HepG2 (cell line): ENCODE results near the gene NEK9. TPM values are rescaled to one million over a fixed set of nuclear protein-coding genes. Genes with fewer than 3 reads are reported as not detected.

Source experiments
- ATM ChIP-seq: fragments of 450-650 bp; IDR thresholded peaks from 2 replicates; pipeline ENCODE4 v1.7.1; 2017; ENCODE audit warnings: mild to moderate bottlenecking, borderline replicate concordance
- ATRX ChIP-seq: sonication (generic); formaldehyde crosslinking; IDR thresholded peaks from 2 replicates; pipeline ENCODE4 v1.4.0; 2020; ENCODE audit warnings: missing genetic modification reagents, borderline replicate concordance
- BRCA1 ChIP-seq: sonication (generic); formaldehyde crosslinking; IDR thresholded peaks from 2 replicates; pipeline ENCODE4 v1.4.0; 2020; ENCODE audit warnings: missing genetic modification reagents
- HMG20B ChIP-seq: conservative IDR thresholded peaks from 2 replicates; pipeline ENCODE4 v1.6.1; 2016; ENCODE audit warnings: missing genetic modification reagents, missing compliant biosample characterization
- NFE2L2 ChIP-seq: fragments of 150-350 bp; IDR thresholded peaks from 2 replicates; pipeline ENCODE4 v1.6.1; 2014; ENCODE audit warnings: low read length
- PCBP1 ChIP-seq: fragments of 200-400 bp; formaldehyde crosslinking; IDR thresholded peaks from 2 replicates; pipeline ENCODE4 v1.6.1; 2017; ENCODE audit warnings: mild to moderate bottlenecking, low read depth, low read length, borderline replicate concordance
- RCOR2 ChIP-seq: IDR thresholded peaks from 2 replicates; pipeline ENCODE4 v1.6.1; 2016; ENCODE audit warnings: missing biosample characterization, missing genetic modification reagents
- SP140L ChIP-seq: sonication (generic); formaldehyde crosslinking; IDR thresholded peaks from 2 replicates; pipeline ENCODE4 v1.4.0; 2020; ENCODE audit warnings: missing genetic modification reagents, borderline replicate concordance
- TBX3 ChIP-seq: fragments of 450-650 bp; IDR thresholded peaks from 2 replicates; pipeline ENCODE4 v1.6.1; 2017; ENCODE audit warnings: antibody characterized with exemption, mild to moderate bottlenecking, inconsistent platforms, borderline replicate concordance
- ZNF230 ChIP-seq: sonication (generic); formaldehyde crosslinking; IDR thresholded peaks from 2 replicates; pipeline ENCODE4 v1.4.0; 2020; ENCODE audit warnings: mild to moderate bottlenecking, missing genetic modification reagents
- ZNF501 ChIP-seq: sonication (generic); formaldehyde crosslinking; IDR thresholded peaks from 2 replicates; pipeline ENCODE4 v1.5.1; 2020; ENCODE audit warnings: mild to moderate bottlenecking, moderate library complexity, missing genetic modification reagents
- ZNF619 ChIP-seq: sonication (generic); formaldehyde crosslinking; IDR thresholded peaks from 2 replicates; pipeline ENCODE4 v1.4.0; 2020; ENCODE audit warnings: mild to moderate bottlenecking, missing genetic modification reagents
- ZNF850 ChIP-seq: sonication (generic); formaldehyde crosslinking; conservative IDR thresholded peaks from 2 replicates; pipeline ENCODE4 v1.9.0; 2021; ENCODE audit warnings: mild to moderate bottlenecking, missing genetic modification reagents
- polyA plus RNA-seq, 8 experiments: library from polyadenylated mRNA; depleted of rRNA in 3 of 8; stranded (reverse) in 7 of 8; unstranded in 1 of 8; fragments of >200 nt; fragmentation: Illumina TruSeq in 4 of 8; extraction: Trizol in 4 of 8; gene quantifications; 2 replicates each; pipeline versions ENCODE4 v1.2.1 to v1.2.3, GENCODE V29; 2011 to 2016; ENCODE audit warnings: low read depth in 4 of 8, missing spikeins in 1 of 8, mixed read lengths in 1 of 8; ENCODE audit not compliant: insufficient read depth in 1 of 8
- total RNA-seq, 5 experiments: library from RNA; depleted of rRNA; stranded (reverse); fragments of >200 nt; fragmentation: Illumina TruSeq; extraction: Trizol; gene quantifications; 2 replicates each; pipeline ENCODE4 v1.2.3, GENCODE V29; 2016; ENCODE audit warnings: low read depth in 1 of 5
- TF ChIP-seq, protein P1 (sequence below): sonication (generic); formaldehyde crosslinking; IDR thresholded peaks from 2 replicates; pipeline ENCODE4 v1.5.0; 2020; ENCODE audit warnings: mild to moderate bottlenecking, missing genetic modification reagents, borderline replicate concordance
- TF ChIP-seq, protein P2 (sequence below): sonication (generic); formaldehyde crosslinking; IDR thresholded peaks from 2 replicates; pipeline ENCODE4 v1.5.1; 2020; ENCODE audit warnings: missing genetic modification reagents, mild to moderate bottlenecking, borderline replicate concordance
- TF ChIP-seq, protein P3 (sequence below): sonication (generic); formaldehyde crosslinking; IDR thresholded peaks from 2 replicates; pipeline ENCODE4 v1.4.0; 2020; ENCODE audit warnings: missing genetic modification reagents
- TF ChIP-seq, protein P4 (sequence below): IDR thresholded peaks from 2 replicates; pipeline ENCODE4 v1.6.1; 2018; ENCODE audit warnings: missing genetic modification reagents, mild to moderate bottlenecking, missing compliant biosample characterization
- TF ChIP-seq, protein P5 (sequence below): IDR thresholded peaks from 2 replicates; pipeline ENCODE4 v1.6.1; 2016; ENCODE audit warnings: mild to moderate bottlenecking, missing biosample characterization, missing genetic modification reagents

NEK9 gene
- total and polyA plus RNA-seq, 2 of the 13 experiments (the other 11 are each of a cell fraction or from before 2014, with no cell fraction given) = 16.5 to 27.3 TPM

DNA sequence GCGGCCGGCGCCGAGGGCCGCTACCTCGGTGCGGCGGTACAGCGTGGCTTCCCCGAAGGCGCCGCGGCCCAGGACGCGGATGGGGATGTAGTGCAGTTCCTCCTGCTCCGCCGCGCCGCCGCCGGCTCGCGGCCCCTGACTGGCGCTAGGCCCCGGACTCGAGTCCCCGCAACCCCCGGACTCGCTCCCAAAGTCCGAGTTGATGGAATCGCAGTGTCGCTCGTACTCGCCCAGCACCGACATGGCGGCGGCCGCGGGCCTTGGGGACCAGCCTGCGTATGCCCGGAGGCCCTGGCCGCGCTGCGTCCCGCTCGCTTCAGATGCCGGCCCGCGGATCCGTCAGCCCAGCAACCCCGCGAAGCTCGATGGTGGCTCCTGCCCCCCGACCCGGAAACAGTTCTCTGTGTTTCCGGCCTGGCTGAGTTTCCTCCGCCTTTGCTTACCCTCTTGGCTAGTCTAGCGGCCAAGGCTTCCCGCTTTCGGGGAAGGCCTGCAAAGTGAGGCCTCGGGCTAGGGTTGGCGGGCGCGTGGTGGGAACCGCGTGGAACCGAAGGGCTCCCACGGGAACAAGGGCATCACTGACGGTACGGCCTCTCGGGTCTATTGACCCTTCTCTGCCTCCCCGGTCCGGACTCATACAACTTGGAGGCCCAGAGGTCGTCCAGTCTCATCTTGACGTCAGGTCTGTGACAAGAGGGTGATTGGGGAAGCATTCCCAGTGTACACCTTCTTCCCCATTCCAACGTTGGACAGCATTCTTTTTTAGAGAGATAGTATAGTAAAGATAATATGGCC lies at the start of gene NEK9 (continued):
- TF ChIP-seq, protein P1, sequence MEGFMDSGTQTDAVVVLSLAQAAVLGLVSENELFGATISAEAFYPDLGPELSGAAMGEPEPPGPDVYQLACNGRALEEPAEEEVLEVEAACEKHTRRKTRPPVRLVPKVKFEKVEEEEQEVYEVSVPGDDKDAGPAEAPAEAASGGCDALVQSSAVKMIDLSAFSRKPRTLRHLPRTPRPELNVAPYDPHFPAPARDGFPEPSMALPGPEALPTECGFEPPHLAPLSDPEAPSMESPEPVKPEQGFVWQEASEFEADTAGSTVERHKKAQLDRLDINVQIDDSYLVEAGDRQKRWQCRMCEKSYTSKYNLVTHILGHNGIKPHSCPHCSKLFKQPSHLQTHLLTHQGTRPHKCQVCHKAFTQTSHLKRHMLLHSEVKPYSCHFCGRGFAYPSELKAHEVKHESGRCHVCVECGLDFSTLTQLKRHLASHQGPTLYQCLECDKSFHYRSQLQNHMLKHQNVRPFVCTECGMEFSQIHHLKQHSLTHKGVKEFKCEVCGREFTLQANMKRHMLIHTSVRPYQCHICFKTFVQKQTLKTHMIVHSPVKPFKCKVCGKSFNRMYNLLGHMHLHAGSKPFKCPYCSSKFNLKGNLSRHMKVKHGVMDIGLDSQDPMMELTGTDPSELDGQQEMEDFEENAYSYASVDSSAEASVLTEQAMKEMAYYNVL = peak; percentile 82; the same call in 1 of the 2 replicates
- TF ChIP-seq ZNF501 (CRISPR knock-in tag) (peak; percentile 97), ZNF619 (CRISPR knock-in tag) (0 out of 2 replicates have a peak, but pooled peaks have one; percentile 86), PCBP1 (0 out of 2 replicates have a peak, but pooled peaks have one; percentile 39), HMG20B (CRISPR knock-in tag) (peak; percentile 66; the same call in 1 of the 2 replicates), TBX3 (0 out of 2 replicates have a peak, but pooled peaks have one; percentile 18), ATM (no peak), ATRX (CRISPR knock-in tag) (no peak; the same call in 1 of the 2 replicates), RCOR2 (no peak; the same call in 1 of the 2 replicates), ZNF230 (CRISPR knock-in tag) (peak; percentile 81; the same call in 1 of the 2 replicates), ZNF850 (no peak), NFE2L2 (no peak), SP140L (CRISPR knock-in tag) (0 out of 2 replicates have a peak, but pooled peaks have one; percentile 54), BRCA1 (CRISPR knock-in tag) (peak; percentile 82; the same call in 1 of the 2 replicates)
- TF ChIP-seq, protein P2, sequence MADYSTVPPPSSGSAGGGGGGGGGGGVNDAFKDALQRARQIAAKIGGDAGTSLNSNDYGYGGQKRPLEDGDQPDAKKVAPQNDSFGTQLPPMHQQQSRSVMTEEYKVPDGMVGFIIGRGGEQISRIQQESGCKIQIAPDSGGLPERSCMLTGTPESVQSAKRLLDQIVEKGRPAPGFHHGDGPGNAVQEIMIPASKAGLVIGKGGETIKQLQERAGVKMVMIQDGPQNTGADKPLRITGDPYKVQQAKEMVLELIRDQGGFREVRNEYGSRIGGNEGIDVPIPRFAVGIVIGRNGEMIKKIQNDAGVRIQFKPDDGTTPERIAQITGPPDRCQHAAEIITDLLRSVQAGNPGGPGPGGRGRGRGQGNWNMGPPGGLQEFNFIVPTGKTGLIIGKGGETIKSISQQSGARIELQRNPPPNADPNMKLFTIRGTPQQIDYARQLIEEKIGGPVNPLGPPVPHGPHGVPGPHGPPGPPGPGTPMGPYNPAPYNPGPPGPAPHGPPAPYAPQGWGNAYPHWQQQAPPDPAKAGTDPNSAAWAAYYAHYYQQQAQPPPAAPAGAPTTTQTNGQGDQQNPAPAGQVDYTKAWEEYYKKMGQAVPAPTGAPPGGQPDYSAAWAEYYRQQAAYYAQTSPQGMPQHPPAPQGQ = 0 out of 2 replicates have a peak, but pooled peaks have one; percentile 25
- TF ChIP-seq, protein P3, sequence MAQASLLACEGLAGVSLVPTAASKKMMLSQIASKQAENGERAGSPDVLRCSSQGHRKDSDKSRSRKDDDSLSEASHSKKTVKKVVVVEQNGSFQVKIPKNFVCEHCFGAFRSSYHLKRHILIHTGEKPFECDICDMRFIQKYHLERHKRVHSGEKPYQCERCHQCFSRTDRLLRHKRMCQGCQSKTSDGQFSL (CRISPR knock-in tag) = peak; percentile 70; the same call in 1 of the 2 replicates
- TF ChIP-seq, protein P4, sequence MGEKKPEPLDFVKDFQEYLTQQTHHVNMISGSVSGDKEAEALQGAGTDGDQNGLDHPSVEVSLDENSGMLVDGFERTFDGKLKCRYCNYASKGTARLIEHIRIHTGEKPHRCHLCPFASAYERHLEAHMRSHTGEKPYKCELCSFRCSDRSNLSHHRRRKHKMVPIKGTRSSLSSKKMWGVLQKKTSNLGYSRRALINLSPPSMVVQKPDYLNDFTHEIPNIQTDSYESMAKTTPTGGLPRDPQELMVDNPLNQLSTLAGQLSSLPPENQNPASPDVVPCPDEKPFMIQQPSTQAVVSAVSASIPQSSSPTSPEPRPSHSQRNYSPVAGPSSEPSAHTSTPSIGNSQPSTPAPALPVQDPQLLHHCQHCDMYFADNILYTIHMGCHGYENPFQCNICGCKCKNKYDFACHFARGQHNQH = peak; percentile 82; the same call in 1 of the 2 replicates
- TF ChIP-seq, protein P5, sequence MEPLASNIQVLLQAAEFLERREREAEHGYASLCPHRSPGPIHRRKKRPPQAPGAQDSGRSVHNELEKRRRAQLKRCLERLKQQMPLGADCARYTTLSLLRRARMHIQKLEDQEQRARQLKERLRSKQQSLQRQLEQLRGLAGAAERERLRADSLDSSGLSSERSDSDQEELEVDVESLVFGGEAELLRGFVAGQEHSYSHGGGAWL (CRISPR knock-in tag) = peak; percentile 95
